NB4 (cell line): ENCODE measurements around the gene FSCN2.

Experiments
- DNase-seq: peaks from one replicate; pipeline ENCODE4 v3.0.0; 2010; ENCODE audit warnings: low read depth
- H3K4me3 ChIP-seq: one replicate; pipeline ENCODE4 v1.5.1; 2011; ENCODE audit warnings: mild to moderate bottlenecking, low read depth, low read length, moderate library complexity
- CTCF ChIP-seq: IDR thresholded peaks from one replicate; pipeline ENCODE4 v1.5.1; 2012; ENCODE audit warnings: low read depth, low read length
- MAX ChIP-seq: IDR thresholded peaks from 2 replicates; pipeline ENCODE4 v1.6.1; 2011; ENCODE audit warnings: low read depth, low read length
- MYC ChIP-seq: IDR thresholded peaks from 2 replicates; pipeline ENCODE4 v1.6.1; 2011; ENCODE audit warnings: low read depth, low read length
- POLR2A ChIP-seq: IDR thresholded peaks from 2 replicates; pipeline ENCODE4 v1.6.1; 2011; ENCODE audit warnings: mild to moderate bottlenecking; ENCODE audit not compliant: insufficient read length; ENCODE audit errors: extremely low read depth

Gene FSCN2

GRCh38 chr17:81537343-81537855 lies 9.2 kb downstream of the FSCN2 start:
- TF ChIP-seq CTCF = peak; percentile 52
- TF ChIP-seq MAX = no peak
- peak; percentile 53 for DNase-seq
- no peak overlapping the region for H3K4me3 ChIP-seq

- TF ChIP-seq MAX (no peak), CTCF (no peak), POLR2A (no peak), MYC (no peak)
- no peak overlapping the region for H3K4me3 ChIP-seq
- no peak for DNase-seq
Observed at GRCh38 chr17:81537856-81538555, 9.8 kb downstream of the FSCN2 start.

GRCh38 chr17:81538651-81539570 lies 10.7 kb downstream of the FSCN2 start:
- no peak for DNase-seq
- no peak overlapping the region for H3K4me3 ChIP-seq
- TF ChIP-seq MYC (no peak), CTCF (no peak), POLR2A (no peak), MAX (no peak)

- TF ChIP-seq MAX = no peak
- no peak for TF ChIP-seq CTCF
- no peak for TF ChIP-seq MYC
- no peak for TF ChIP-seq POLR2A
- DNase-seq = no peak
- no peak overlapping the region for H3K4me3 ChIP-seq
Observed at GRCh38 chr17:81539571-81539900, 11.4 kb downstream of the FSCN2 start.

GRCh38 chr17:81539961-81540675 lies 11.9 kb downstream of the FSCN2 start:
- DNase-seq = no peak
- TF ChIP-seq CTCF = no peak
- no peak for TF ChIP-seq MYC
- TF ChIP-seq MAX = no peak
- no peak for TF ChIP-seq POLR2A

More at GRCh38 chr17:81539961-81540675, 11.9 kb downstream of the FSCN2 start:
- no peak overlapping the region for H3K4me3 ChIP-seq
